A673 (cell line): ENCODE measurements around the gene RNF17. TPM values are rescaled to one million over a fixed set of nuclear protein-coding genes. Genes with fewer than 3 reads are reported as not detected.

ENCODE experiments used
- BruUV-seq: library from RNA; stranded (reverse); fragments of 400-500 nt; replicated peaks from 2 replicates; lab custom pipeline; 2021; lab: Mats Ljungman, UMichigan
- CTCF ChIA-PET: fragments of 300-600 bp; sonication (Branson Sonifier 250); formaldehyde crosslinking; loops from one replicate; lab custom pipeline; 2022; ENCODE audit warnings: antibody characterized with exemption; lab: Charles Lee
- POLR2A ChIA-PET: fragments of 300-600 bp; sonication (Branson Sonifier 250); formaldehyde crosslinking; loops from one replicate; lab custom pipeline; 2022; ENCODE audit warnings: antibody characterized with exemption; ENCODE audit not compliant: low non-redundant PET; lab: Charles Lee
- DNase-seq: peaks from one replicate; pipeline ENCODE4 v3.0.0-alpha.2; 2015; ENCODE audit warnings: low spot score
- H3K27ac ChIP-seq: fragments of 200-600 bp; sonication (generic); 2 replicates; pipeline ENCODE4 v1.5.1; 2016; ENCODE audit warnings: mixed run types, low read depth, mild to moderate bottlenecking, mixed read lengths, antibody characterized with exemption, low read length; ENCODE audit not compliant: poor library complexity, severe bottlenecking
- H3K27me3 ChIP-seq: fragments of 200-600 bp; sonication (generic); replicated peaks from 2 replicates; pipeline ENCODE4 v1.6.1; 2017; ENCODE audit warnings: mixed run types, low read depth, mild to moderate bottlenecking, mixed read lengths, antibody characterized with exemption, low read length; ENCODE audit not compliant: insufficient read depth, poor library complexity
- H3K36me3 ChIP-seq: fragments of 200-600 bp; sonication (generic); 2 replicates; pipeline ENCODE4 v1.6.1; 2016; ENCODE audit warnings: mixed run types, mild to moderate bottlenecking, mixed read lengths, antibody characterized with exemption, low read length; ENCODE audit not compliant: insufficient read depth, poor library complexity, severe bottlenecking
- H3K4me1 ChIP-seq: fragments of 200-600 bp; sonication (generic); 2 replicates; pipeline ENCODE4 v1.6.1; 2017; ENCODE audit warnings: mixed run types, mild to moderate bottlenecking, mixed read lengths, antibody characterized with exemption, low read length; ENCODE audit not compliant: insufficient read depth, poor library complexity, severe bottlenecking
- H3K4me3 ChIP-seq: fragments of 200-600 bp; sonication (generic); 2 replicates; pipeline ENCODE4 v1.5.1; 2016; ENCODE audit warnings: low read depth, mixed run types, mild to moderate bottlenecking, mixed read lengths, low read length; ENCODE audit not compliant: poor library complexity, severe bottlenecking
- H3K9me3 ChIP-seq: fragments of 200-600 bp; sonication (generic); 2 replicates; pipeline ENCODE4 v1.6.1; 2016; ENCODE audit warnings: mixed run types, low read depth, mild to moderate bottlenecking, mixed read lengths, antibody characterized with exemption, low read length; ENCODE audit not compliant: poor library complexity, severe bottlenecking
- CTCF ChIP-seq: fragments of 300-800, 200-600 bp; sonication (generic); conservative IDR thresholded peaks from 2 replicates; pipeline ENCODE4 v1.5.1; 2017; ENCODE audit warnings: low read depth, mild to moderate bottlenecking, antibody characterized with exemption, low read length, moderate library complexity, mixed read lengths
- EZH2 ChIP-seq: fragments of 200-600 bp; sonication (generic); IDR thresholded peaks from 2 replicates; pipeline ENCODE4 v1.6.1; 2017; ENCODE audit warnings: borderline replicate concordance, low read depth, mild to moderate bottlenecking, mixed read lengths, antibody characterized with exemption, low read length; ENCODE audit not compliant: poor library complexity, severe bottlenecking
- intact Hi-C: fragments of 100-400 bp; cut with micrococcal nuclease; formaldehyde crosslinking; loops from one replicate; pipeline ENCODE4 v1.10.0; 2022; ENCODE audit not compliant: unreplicated experiment
- total RNA-seq: library from RNA; stranded (reverse); gene quantifications from 2 replicates; pipeline ENCODE4 v1.2.3, GENCODE V29; 2021

The RNF17 gene
- total RNA-seq, 1 experiment from 2014 or later, result not detected

GRCh38 chr13:24864579-24864978, 100.6 kb downstream of the RNF17 start:
- ChIA-PET CTCF (no interaction called here), POLR2A (no interaction called here)
- Histone ChIP-seq H3K4me1 (peaks cover 5% of the 10 kb centered on the region), H3K4me3 (no peak overlapping the region), H3K36me3 (no peaks in the 10 kb centered on the region), H3K9me3 (no peaks in the 10 kb centered on the region), H3K27ac (no peak overlapping the region), H3K27me3 (no peaks in the 10 kb centered on the region)
- no TSS peak for BruUV-seq
- no peak for TF ChIP-seq EZH2
- no peak for TF ChIP-seq CTCF
- intact Hi-C loops, result no loop called here
- no peak for DNase-seq

GRCh38 chr13:24865163-24865953, 101.4 kb downstream of the RNF17 start:
- TF ChIP-seq EZH2 (no peak), CTCF (peak; percentile 37; the same call in 1 of the 2 replicates)
- Histone ChIP-seq H3K36me3 (no peaks in the 10 kb centered on the region), H3K27me3 (no peaks in the 10 kb centered on the region), H3K27ac (no peak overlapping the region), H3K4me3 (no peak overlapping the region), H3K9me3 (no peaks in the 10 kb centered on the region), H3K4me1 (peaks cover 5% of the 10 kb centered on the region)
- ChIA-PET POLR2A (no interaction called here), CTCF (interaction anchor here (1.1 kb wide), 1 partner anchor 103 kb away, joined by 3 read pairs; no protein-coding TSS in a partner anchor)
- BruUV-seq, result no TSS peak
- DNase-seq, result peak; percentile 25
- intact Hi-C loops, result no loop called here

- POLR2A ChIA-PET, result no interaction called here
Measured at GRCh38 chr13:24866488-24866887, 102.5 kb downstream of the RNF17 start.

More at GRCh38 chr13:24866488-24866887, 102.5 kb downstream of the RNF17 start:
- H3K4me3 ChIP-seq, result no peak overlapping the region
- CTCF ChIA-PET, result interaction anchor here (0.6 to 1.1 kb wide), 2 partner anchors 102 to 132 kb away, joined by 3 read pairs; no protein-coding TSS in a partner anchor
- H3K27ac ChIP-seq, result no peak overlapping the region
- no peaks in the 10 kb centered on the region for H3K9me3 ChIP-seq
- no peaks in the 10 kb centered on the region for H3K27me3 ChIP-seq
- DNase-seq, result no peak
- no peaks in the 10 kb centered on the region for H3K36me3 ChIP-seq
- peaks cover 5% of the 10 kb centered on the region for H3K4me1 ChIP-seq
- TF ChIP-seq CTCF, result no peak
- TF ChIP-seq EZH2, result no peak
- intact Hi-C loops, result no loop called here
- no TSS peak for BruUV-seq
